GM23338 (cell line): ENCODE data around the gene SEMA7A. TPM values are rescaled to one million over a fixed set of nuclear protein-coding genes. Genes with fewer than 3 reads are reported as not detected.

Experiments used
- ATAC-seq: fragments of 200-7000 bp; cut with Tn5 transposase; 3 replicates; pipeline ENCODE4 v1.9.1; 2020
- DNase-seq: peaks from one replicate; pipeline ENCODE4 v3.0.0-alpha.2; 2015; ENCODE audit warnings: low spot score
- H2AFZ ChIP-seq: fragments of 200-600 bp; sonication (generic); 2 replicates; pipeline ENCODE4 v1.8.0; 2016; ENCODE audit warnings: antibody characterized with exemption, mild to moderate bottlenecking, moderate library complexity
- H3F3A ChIP-seq: fragments of 200-600 bp; sonication (generic); replicated peaks from 2 replicates; pipeline ENCODE4 v1.8.0; 2017; ENCODE audit warnings: antibody characterized with exemption, mixed run types, low read depth
- H3K27ac ChIP-seq: fragments of 200-600 bp; sonication (generic); 2 replicates; pipeline ENCODE4 v1.6.1; 2016; ENCODE audit warnings: low read depth
- H3K27me3 ChIP-seq: fragments of 200-600 bp; sonication (generic); 2 replicates; pipeline ENCODE4 v1.8.0; 2016; ENCODE audit warnings: mild to moderate bottlenecking, mixed run types, moderate library complexity; ENCODE audit not compliant: insufficient read depth
- H3K36me3 ChIP-seq: fragments of 200-600 bp; sonication (generic); 2 replicates; pipeline ENCODE4 v1.8.0; 2016; ENCODE audit warnings: mild to moderate bottlenecking; ENCODE audit not compliant: insufficient read depth
- H3K4me1 ChIP-seq: fragments of 200-600 bp; sonication (generic); 2 replicates; pipeline ENCODE4 v1.8.0; 2016; ENCODE audit warnings: mild to moderate bottlenecking, moderate library complexity; ENCODE audit not compliant: insufficient read depth
- H3K4me2 ChIP-seq: fragments of 200-600 bp; sonication (generic); 2 replicates; pipeline ENCODE4 v1.7.1; 2017; ENCODE audit warnings: mixed run types
- H3K4me3 ChIP-seq: fragments of 200-600 bp; sonication (generic); 2 replicates; pipeline ENCODE4 v1.6.1; 2016; ENCODE audit warnings: mixed run types
- H3K79me2 ChIP-seq: fragments of 200-600 bp; sonication (generic); replicated peaks from 2 replicates; pipeline ENCODE4 v1.8.0; 2017; ENCODE audit warnings: mild to moderate bottlenecking; ENCODE audit not compliant: insufficient read depth
- H3K9me2 ChIP-seq: fragments of 200-600 bp; sonication (generic); 2 replicates; pipeline ENCODE4 v1.8.0; 2017; ENCODE audit not compliant: insufficient read depth
- H4K20me1 ChIP-seq: fragments of 200-600 bp; sonication (generic); replicated peaks from 2 replicates; pipeline ENCODE4 v1.8.0; 2017; ENCODE audit warnings: mild to moderate bottlenecking; ENCODE audit not compliant: insufficient read depth
- H3K27ac Mint-ChIP-seq: 2 replicates; pipeline ENCODE4 v1.8.0; 2020; ENCODE audit warnings: inconsistent platforms, mild to moderate bottlenecking, moderate library complexity, mixed read lengths
- H3K27me3 Mint-ChIP-seq: 3 replicates; pipeline ENCODE4 v1.8.0; 2022; ENCODE audit warnings: low read depth, mild to moderate bottlenecking, moderate library complexity, mixed read lengths, inconsistent platforms; ENCODE audit not compliant: insufficient read depth, poor library complexity
- H3K36me3 Mint-ChIP-seq: 3 replicates; pipeline ENCODE4 v1.8.0; 2021; ENCODE audit warnings: low read depth, mild to moderate bottlenecking, inconsistent platforms, moderate library complexity, mixed read lengths
- H3K4me1 Mint-ChIP-seq: 3 replicates; pipeline ENCODE4 v1.8.0; 2020; ENCODE audit warnings: mild to moderate bottlenecking, inconsistent platforms, mixed read lengths
- H3K4me3 Mint-ChIP-seq: 3 replicates; pipeline ENCODE4 v1.8.0; 2021; ENCODE audit warnings: moderate library complexity, mild to moderate bottlenecking, inconsistent platforms, mixed read lengths
- H3K9me3 Mint-ChIP-seq: 3 replicates; pipeline ENCODE4 v1.8.0; 2020; ENCODE audit warnings: moderate library complexity, mild to moderate bottlenecking, inconsistent platforms, mixed read lengths
- CREB1 ChIP-seq: fragments of 250-450 bp; sonication (Bioruptor Pico); IDR thresholded peaks from 2 replicates; pipeline ENCODE4 v1.5.0; 2020; ENCODE audit warnings: low read depth, mild to moderate bottlenecking, moderate library complexity
- CTCF ChIP-seq, 2 experiments: fragments of 200-600 bp in 1 of 2; sonication (generic) in 1 of 2; conservative IDR thresholded peaks; 2 replicates each; pipeline versions ENCODE4 v1.5.1 to v1.6.1; 2016 to 2017; ENCODE audit warnings: antibody characterized with exemption in 2 of 2, low read depth in 2 of 2, mild to moderate bottlenecking in 2 of 2, moderate library complexity in 1 of 2
- ETS1 ChIP-seq: IDR thresholded peaks from 2 replicates; pipeline ENCODE4 v1.6.1; 2016; ENCODE audit warnings: antibody characterized with exemption
- EZH2 ChIP-seq: fragments of 200-600 bp; sonication (generic); IDR thresholded peaks from one replicate; pipeline ENCODE4 v1.8.0; 2017; ENCODE audit warnings: antibody characterized with exemption, mild to moderate bottlenecking, low read depth; ENCODE audit not compliant: unreplicated experiment
- EZH2phosphoT487 ChIP-seq: fragments of 200-600 bp; sonication (generic); IDR thresholded peaks from one replicate; pipeline ENCODE4 v1.8.1; 2018; ENCODE audit warnings: antibody characterized with exemption; ENCODE audit not compliant: unreplicated experiment
- JUNB ChIP-seq: IDR thresholded peaks from one replicate; pipeline ENCODE4 v1.6.1; 2016; ENCODE audit warnings: antibody characterized with exemption; ENCODE audit not compliant: unreplicated experiment
- NANOG ChIP-seq: IDR thresholded peaks from 2 replicates; pipeline ENCODE4 v1.6.1; 2016; ENCODE audit warnings: antibody characterized with exemption, borderline replicate concordance
- POLR2AphosphoS5 ChIP-seq: IDR thresholded peaks from 2 replicates; pipeline ENCODE4 v1.6.1; 2016; ENCODE audit warnings: antibody characterized with exemption, low read depth
- REST ChIP-seq: IDR thresholded peaks from one replicate; pipeline ENCODE4 v1.6.1; 2018; ENCODE audit warnings: antibody characterized with exemption; ENCODE audit not compliant: unreplicated experiment
- STAT1 ChIP-seq: IDR thresholded peaks from one replicate; pipeline ENCODE4 v1.6.1; 2016; ENCODE audit warnings: antibody characterized with exemption; ENCODE audit not compliant: unreplicated experiment
- ZNF114 ChIP-seq: fragments of 250-450 bp; sonication (Bioruptor Pico); IDR thresholded peaks from 2 replicates; pipeline ENCODE4 v1.5.0; 2020; ENCODE audit warnings: mild to moderate bottlenecking, moderate library complexity
- ZNF331 ChIP-seq: fragments of 250-450 bp; sonication (Bioruptor Pico); IDR thresholded peaks from 2 replicates; pipeline ENCODE4 v1.5.0; 2020; ENCODE audit warnings: low read depth, mild to moderate bottlenecking, moderate library complexity
- ZNF462 ChIP-seq: fragments of 250-450 bp; sonication (Bioruptor Pico); IDR thresholded peaks from 2 replicates; pipeline ENCODE4 v1.5.0; 2020; ENCODE audit warnings: mild to moderate bottlenecking, moderate library complexity
- polyA plus RNA-seq: library from polyadenylated mRNA; unstranded; fragments of >200 nt; fragmentation: Nextera tagmentation; extraction: Ambion mirVana; gene quantifications from 2 replicates; pipeline ENCODE4 v1.2.1, GENCODE V29; 2016
- total RNA-seq: library from RNA; depleted of rRNA; stranded (reverse); fragments of >200 nt; shearing (Covaris generic); gene quantifications from 2 replicates; pipeline ENCODE4 v1.2.3, GENCODE V29; 2014

SEMA7A gene
- total and polyA plus RNA-seq, 2 experiments from 2014 or later: 2.0 to 14.1 TPM

- no peaks in the 10 kb centered on the region for H4K20me1 ChIP-seq
- H3K79me2 ChIP-seq: no peaks in the 10 kb centered on the region
- H3K27ac ChIP-seq: no peak overlapping the region
- Mint-ChIP-seq H3K4me1 (peaks cover 11% of the 10 kb centered on the region; the same call in 2 of the 3 replicates), H3K36me3 (peaks cover 15% of the 10 kb centered on the region), H3K27ac (no peak overlapping the region; the same call in 1 of the 2 replicates), H3K9me3 (no peaks in the 10 kb centered on the region; the same call in 2 of the 3 replicates), H3K4me3 (no peak overlapping the region), H3K27me3 (no peaks in the 10 kb centered on the region)
- DNase-seq: no peak
- TF ChIP-seq CTCF (conservative IDR thresholded peaks at IDR 0.05; ENCODE audit: low read depth in 2 of 2) (no peak), STAT1 (no peak), ZNF462 (CRISPR knock-in tag) (no peak), ZNF114 (CRISPR knock-in tag) (no peak), ZNF331 (CRISPR knock-in tag) (no peak), CREB1 (CRISPR knock-in tag) (no peak), EZH2phosphoT487 (no peak), POLR2AphosphoS5 (no peak), REST (no peak), ETS1 (no peak), NANOG (no peak), EZH2 (no peak), JUNB (no peak)
- no peaks in the 10 kb centered on the region for H3K27me3 ChIP-seq
- no peaks in the 10 kb centered on the region for H3F3A ChIP-seq
- no peaks in the 10 kb centered on the region for H3K9me2 ChIP-seq
- H3K36me3 ChIP-seq: no peaks in the 10 kb centered on the region
- ATAC-seq: no peak
- H3K4me3 ChIP-seq: no peak overlapping the region
- H2AFZ ChIP-seq: no peak overlapping the region
- H3K4me1 ChIP-seq: no peaks in the 10 kb centered on the region
- no peak overlapping the region for H3K4me2 ChIP-seq
Observed at GRCh38 chr15:74444106-74445062, 10.6 kb upstream of the SEMA7A start.
